ENCODE measurements around the gene CCDC197.

The CCDC197 gene

DNA sequence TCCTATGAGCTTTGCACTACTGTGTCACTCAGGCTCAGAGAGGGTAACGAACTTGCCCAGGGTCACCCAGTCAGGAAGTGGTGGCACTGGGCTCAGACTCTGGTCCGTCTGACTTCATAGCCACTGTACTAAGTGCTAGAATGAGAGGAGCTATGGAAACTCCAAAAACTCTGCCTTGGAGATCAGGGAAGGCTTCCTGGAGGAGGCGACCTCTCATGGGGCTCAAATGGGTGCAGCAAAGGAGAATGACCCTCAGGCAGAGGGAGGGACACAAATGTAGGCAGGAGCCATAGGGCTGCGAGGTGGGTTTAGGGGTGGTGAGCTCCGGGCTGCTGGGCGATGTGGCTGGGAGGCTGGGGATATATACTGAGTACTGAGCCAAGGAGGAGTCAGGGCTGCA lies 3.2 kb downstream of the CCDC197 start:
- DNase-seq (ENCODE audit: low spot score): no peak

- peak; percentile 36 for DNase-seq (ENCODE audit: low spot score)
Observed at GRCh38 chr14:94001016-94001415, 3.9 kb downstream of the CCDC197 start.

DNA sequence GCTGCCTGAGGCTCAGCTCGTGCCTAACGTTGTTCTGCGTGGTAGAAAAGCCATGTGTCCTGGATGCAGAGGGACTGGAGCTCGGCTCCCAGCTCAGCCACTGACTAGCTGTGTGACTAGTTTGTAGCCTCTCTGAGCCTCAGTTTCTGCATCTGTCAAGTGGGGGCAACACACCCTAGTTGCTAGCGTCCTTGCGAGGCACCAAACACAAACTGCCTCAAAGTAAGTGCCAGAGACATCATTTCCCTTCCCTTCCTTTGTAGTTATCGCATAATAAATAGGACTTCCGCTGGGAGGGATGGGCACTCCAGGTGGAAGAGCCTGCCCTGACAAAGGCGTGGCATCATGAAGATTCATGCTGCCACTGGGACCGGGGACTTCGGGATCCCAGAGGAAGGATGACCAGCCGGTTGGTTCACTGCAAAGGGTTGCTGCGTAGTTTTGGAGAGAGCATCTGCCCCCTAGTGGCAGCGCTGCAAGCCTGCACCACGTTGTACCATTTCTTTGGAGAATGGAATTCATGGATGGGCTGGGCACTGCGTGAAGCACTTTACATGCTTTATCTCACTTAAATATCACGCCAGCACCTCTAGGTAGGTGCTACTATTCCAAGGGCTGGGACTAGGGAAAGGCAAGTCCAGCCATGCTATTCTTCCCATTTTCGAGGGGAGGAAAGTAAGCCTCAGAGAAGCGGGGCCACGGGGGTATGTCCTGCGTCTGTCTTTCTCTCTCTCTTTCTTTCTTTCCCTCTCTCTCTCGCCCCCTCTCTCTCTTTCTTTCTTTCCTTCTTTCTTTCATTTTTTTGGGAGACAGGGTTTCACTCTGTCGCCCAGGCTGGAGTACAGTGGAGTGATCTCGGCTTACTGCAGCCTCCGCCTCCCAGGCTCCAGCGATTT lies 4.6 kb downstream of the CCDC197 start:
- peak; percentile 89 for DNase-seq (ENCODE audit: low spot score)

DNA sequence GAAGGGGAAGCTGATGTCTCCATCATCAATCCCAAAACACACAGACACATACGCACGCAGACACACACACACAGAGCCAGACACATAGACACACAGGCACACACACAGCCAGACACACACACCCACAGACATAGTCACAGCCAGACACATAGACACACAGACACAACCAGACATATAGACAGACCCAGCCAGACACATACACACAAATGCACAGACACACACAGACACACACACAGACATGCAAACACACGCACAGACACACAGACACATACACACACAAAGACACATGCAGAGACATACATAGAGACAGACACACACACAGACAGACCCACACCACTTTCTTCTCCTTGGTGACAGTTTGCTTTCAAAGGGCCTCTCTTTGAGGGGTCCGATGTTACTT lies 6.3 kb downstream of the CCDC197 start:
- DNase-seq (ENCODE audit: low spot score): no peak

DNA sequence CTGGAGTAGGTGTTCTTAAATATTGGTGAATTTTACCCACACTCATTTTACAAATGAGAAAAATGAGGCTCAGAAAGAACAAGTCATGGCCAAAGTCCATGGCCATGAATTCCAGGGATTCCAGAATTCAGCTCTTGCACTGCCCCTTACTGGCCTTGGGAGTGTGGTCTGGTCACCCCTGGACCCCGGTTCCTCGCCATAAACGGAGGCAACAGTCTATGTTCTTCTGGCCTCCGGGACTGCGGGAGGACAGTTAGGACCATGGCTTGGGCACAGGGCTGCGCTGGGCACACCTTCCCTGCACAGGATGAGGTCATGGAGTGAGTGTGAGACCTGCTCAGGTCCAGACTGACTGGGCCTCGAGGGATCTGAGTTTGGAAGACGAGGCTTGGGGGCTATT lies 6.9 kb downstream of the CCDC197 start:
- DNase-seq (ENCODE audit: low spot score): no peak

DNA sequence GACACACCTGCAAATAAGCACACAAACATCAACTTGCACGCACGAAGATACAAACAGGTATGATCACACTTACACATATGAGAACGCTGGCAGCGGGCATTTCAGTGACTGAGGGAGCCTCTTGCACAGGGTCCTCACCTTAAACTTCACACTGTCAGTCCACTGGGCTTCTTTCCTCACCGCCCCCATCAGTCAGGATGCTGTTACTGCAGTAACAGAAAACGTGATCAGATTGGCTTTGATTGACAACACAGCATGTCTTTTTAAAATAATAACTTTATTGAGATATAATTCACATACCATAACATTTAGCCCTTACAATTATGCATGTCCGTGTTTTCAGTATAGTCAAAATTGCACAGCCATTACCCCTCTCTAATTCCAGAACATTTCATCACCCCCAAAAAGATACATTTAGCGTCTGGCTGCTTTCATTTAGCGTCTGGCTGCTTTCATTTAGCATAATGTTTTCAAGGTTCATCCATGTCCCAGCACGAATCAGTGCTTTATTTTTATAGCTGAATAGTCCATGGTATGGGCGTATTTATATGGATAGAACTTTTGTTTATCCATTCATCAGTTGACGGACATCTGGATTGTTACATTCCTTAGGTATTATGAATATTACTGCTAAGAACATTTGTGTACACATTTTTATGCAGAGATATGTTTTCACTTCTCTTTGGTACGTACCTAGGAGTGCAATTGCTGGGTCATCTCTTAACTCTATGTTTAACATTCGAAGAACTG lies 8.4 kb downstream of the CCDC197 start:
- no peak for DNase-seq (ENCODE audit: low spot score)

DNA sequence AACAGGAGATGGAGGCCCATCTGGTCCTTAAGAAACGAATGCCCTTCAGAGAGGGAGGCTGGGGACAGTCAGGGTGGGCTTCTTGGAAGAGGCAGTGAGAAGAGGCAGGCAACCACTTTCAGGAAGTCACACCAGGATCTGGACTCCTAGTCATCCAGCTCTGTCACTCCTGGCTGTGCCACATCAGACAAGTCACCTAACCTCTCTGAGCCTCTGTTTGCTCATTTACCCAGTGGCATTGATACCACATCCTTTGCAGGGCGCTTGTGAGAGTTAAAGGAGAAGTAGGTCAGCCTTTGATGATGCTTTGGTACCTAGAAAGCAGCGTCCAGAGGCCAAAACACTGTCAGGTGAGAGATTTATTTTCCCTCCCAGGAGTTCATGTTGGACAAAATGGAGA lies 11.1 kb downstream of the CCDC197 start:
- no peak for DNase-seq (ENCODE audit: low spot score)

DNA sequence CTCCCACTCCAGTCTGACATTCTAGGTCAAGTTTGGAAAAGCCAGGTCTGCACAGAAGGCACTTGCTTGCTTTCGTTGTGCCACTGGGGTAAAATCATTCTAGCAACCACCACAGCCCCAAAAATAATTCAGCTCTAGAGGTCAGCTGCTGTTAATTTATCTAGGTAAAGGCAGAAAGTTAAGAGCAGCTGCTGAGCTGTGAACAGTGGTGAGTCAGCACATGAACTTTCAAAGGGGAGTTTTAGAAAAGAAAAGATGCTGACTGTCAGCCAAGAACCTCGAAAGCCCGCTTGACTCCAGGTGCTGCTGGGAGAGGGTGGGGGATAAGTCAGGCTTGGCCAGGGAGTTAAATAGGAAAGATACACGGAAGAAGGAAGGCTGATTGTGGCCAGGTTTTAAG lies 12.7 kb downstream of the CCDC197 start:
- DNase-seq (ENCODE audit: low spot score): peak; percentile 58

DNA sequence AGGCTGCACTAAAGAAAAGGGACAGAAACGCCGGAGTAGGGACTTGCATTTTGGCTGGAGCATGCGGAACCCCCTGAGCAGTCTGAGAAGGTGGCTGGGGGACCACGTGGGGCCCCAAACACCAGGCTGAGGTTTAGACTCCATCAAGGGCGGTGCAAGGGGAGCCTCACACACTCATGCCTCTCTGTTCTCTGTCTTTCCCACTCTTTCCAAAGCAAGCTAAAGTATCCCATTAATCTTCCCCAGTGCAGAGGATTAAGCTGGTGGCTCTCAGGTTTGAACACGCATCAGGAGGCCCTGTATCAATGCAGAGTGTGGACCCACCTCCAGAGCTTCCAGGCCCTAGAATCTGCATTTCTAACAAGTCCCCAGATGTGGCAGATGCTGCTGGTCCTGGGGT lies 13.5 kb downstream of the CCDC197 start:
- DNase-seq (ENCODE audit: low spot score): no peak

DNA sequence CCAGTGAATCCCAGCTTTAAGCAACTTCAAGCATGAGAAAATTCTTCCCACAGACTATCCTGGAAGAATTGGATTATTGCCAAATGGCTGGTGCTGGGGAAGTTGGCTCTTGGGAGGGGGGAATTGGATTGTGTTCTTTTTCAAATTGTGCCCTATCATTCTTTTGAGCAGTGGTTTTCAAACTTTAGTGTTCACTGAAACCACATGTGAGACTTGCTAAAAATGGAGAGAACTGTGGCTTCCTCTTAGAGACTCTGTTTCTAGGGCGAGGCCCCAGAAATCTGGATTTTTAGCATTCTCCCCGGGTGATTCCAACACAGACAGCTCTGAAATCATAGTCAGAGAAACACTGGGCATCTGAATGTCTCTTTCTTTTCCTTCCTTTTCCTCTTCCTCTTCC lies 14.7 kb downstream of the CCDC197 start:
- DNase-seq (ENCODE audit: low spot score): peak; percentile 66

DNA sequence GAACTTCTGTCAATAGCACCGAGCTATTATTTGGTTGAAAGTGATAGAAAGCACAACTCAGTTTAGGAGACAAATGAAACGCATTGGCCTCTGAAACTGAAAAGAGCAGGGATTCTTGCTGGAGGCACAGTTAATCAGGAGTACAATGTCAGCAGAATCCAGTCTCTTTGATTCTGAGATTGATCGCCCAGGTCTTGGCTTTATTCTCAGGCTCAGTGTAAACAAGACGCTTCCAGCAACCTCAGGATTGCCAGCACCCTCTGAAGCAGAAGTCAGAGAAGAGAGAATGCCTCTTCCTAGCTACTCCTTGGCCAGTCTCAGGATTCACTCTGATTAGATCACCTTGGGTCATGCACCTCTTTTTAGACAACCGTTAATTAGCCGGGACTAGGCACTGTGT lies 17.3 kb downstream of the CCDC197 start:
- DNase-seq (ENCODE audit: low spot score): no peak

GRCh38 chr14:94015223-94015622 lies 18.1 kb downstream of the CCDC197 start:
- DNase-seq (ENCODE audit: low spot score): no peak

GRCh38 chr14:94016446-94016976 lies 19.4 kb downstream of the CCDC197 start:
- DNase-seq (ENCODE audit: low spot score): no peak

GRCh38 chr14:94018308-94018707 lies 21.2 kb downstream of the CCDC197 start:
- DNase-seq (ENCODE audit: low spot score): no peak

DNA sequence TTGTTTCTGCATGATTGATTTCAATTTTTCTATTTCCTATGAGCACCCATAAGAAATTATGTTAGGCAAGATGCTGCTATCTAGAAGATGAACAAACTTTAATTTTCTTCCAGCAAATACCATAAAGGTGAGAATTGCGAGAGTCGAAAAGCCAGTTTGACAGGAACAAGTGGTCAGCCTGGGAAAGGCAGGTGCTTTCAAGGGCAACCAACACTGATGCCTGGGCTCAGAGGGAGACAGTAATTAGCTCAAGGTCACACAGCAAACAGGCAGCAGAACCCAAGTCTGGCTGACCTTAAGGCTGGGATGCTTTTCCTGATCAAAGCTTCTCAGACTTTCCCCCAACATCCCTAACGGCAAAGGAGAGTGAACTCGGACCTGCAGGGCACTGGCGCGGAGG lies 22.2 kb downstream of the CCDC197 start:
- no peak for DNase-seq (ENCODE audit: low spot score)

DNA sequence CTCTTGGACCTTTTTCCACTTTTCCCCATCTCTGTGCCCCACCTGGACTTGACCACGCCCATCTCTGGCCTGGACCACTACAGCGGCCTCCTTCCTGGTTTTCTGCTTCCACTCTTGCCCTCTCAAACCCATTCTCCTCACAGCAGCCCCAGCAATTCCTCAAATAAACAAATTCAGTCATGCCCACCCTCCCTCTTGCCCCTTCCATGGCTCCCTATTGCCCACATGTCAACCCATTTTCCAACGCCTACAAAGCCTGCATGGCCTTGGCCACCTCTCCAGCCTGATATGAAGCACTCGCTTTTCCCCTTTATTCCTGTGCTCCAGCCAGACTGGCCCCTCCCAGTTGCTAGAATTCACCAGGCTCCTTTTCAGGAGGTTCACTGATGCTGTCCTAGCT lies 23.2 kb downstream of the CCDC197 start:
- DNase-seq (ENCODE audit: low spot score): no peak

- peak; percentile 48 for DNase-seq (ENCODE audit: low spot score)
Observed at GRCh38 chr14:94021001-94021400, 23.9 kb downstream of the CCDC197 start.

- no peak for DNase-seq (ENCODE audit: low spot score)
Observed at GRCh38 chr14:94021416-94022157, 24.5 kb downstream of the CCDC197 start.

GRCh38 chr14:94022532-94023411 lies 25.7 kb downstream of the CCDC197 start:
- no peak for DNase-seq (ENCODE audit: low spot score)

- no peak for DNase-seq (ENCODE audit: low spot score)
Observed at GRCh38 chr14:94024549-94024948, 27.4 kb downstream of the CCDC197 start.

GRCh38 chr14:94025720-94026119 lies 28.6 kb downstream of the CCDC197 start:
- DNase-seq (ENCODE audit: low spot score): no peak

Data from AG20443 (cell line).